Erythroblast (primary cell): ENCODE data around the gene NEB.

Experiments used
- GATA1 ChIP-seq: IDR thresholded peaks from 2 replicates; pipeline ENCODE4 v1.6.1; 2011; ENCODE audit warnings: low read depth, mild to moderate bottlenecking, control low read depth, low read length, moderate library complexity
- POLR2A ChIP-seq: IDR thresholded peaks from 2 replicates; pipeline ENCODE4 v1.6.1; 2011; ENCODE audit warnings: mild to moderate bottlenecking, low read length

DNA sequence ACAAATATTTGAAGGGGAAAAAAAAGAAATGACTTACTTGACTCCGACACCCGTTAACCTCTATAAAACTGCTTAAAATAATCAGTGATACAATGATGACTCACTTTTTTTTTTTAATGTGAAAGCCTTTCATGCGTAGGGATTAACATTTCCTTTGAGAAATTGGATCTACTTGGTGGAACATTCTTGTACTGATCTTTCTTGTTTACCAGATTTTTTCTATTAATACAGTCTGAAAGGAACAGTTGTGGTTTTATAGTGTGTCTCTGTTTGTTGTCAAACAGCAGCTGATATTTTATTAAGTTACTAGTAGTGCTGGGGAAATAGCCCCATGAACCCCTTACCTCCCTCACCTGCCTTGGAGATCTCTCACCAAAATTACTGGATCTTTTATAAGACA lies 40.2 kb upstream of the NEB start:
- TF ChIP-seq POLR2A (no peak), GATA1 (no peak)
